CD4-positive, alpha-beta memory T cell (primary cell): ENCODE data around the gene SIN3A. TPM values are rescaled to one million over a fixed set of nuclear protein-coding genes. Genes with fewer than 3 reads are reported as not detected.
"Not testable (repeated sequence)": the region's sequence is repeated elsewhere in the genome, so short reads cannot be mapped to it uniquely, and the experiment has no call there.

ENCODE experiments used
- CTCF ChIA-PET: fragments of 350-600 bp; sonication (Branson Sonifier 250); formaldehyde crosslinking; loops from one replicate; lab custom pipeline; 2021; ENCODE audit warnings: inconsistent platforms; ENCODE audit not compliant: partially characterized antibody; lab: Charles Lee
- POLR2A ChIA-PET: fragments of 350-600 bp; sonication (Branson Sonifier 250); formaldehyde crosslinking; loops from one replicate; lab custom pipeline; 2021; ENCODE audit not compliant: partially characterized antibody; lab: Charles Lee
- DNase-seq, 5 donors: peaks; one replicate each; pipeline versions ENCODE4 v3.0.0 to v3.0.0-alpha.2; 2020 to 2022; ENCODE audit warnings: mixed read lengths in 1 of 5
- H3K27ac ChIP-seq: one replicate; pipeline ENCODE4 v1.7.0; 2013; ENCODE audit warnings: low read depth, low read length
- H3K27me3 ChIP-seq: 2 replicates; pipeline ENCODE4 v1.7.0; 2013; ENCODE audit warnings: mild to moderate bottlenecking, low read length, moderate library complexity; ENCODE audit not compliant: insufficient read depth
- H3K36me3 ChIP-seq: 2 replicates; pipeline ENCODE4 v1.7.0; 2013; ENCODE audit warnings: mild to moderate bottlenecking, low read length, moderate library complexity; ENCODE audit not compliant: insufficient read depth
- H3K4me1 ChIP-seq: 2 replicates; pipeline ENCODE4 v1.7.0; 2013; ENCODE audit warnings: mild to moderate bottlenecking, low read length, moderate library complexity; ENCODE audit not compliant: insufficient read depth
- H3K4me3 ChIP-seq, 2 donors: one replicate each; pipeline ENCODE4 v1.7.0; 2013; ENCODE audit warnings: low read length in 2 of 2, mild to moderate bottlenecking in 1 of 2
- H3K9me3 ChIP-seq, 2 donors: one replicate each; pipeline ENCODE4 v1.7.0; 2013; ENCODE audit warnings: low read length in 2 of 2, control low read depth in 1 of 2; ENCODE audit not compliant: control insufficient read depth in 1 of 2
- H3K27ac Mint-ChIP-seq, 7 donors: one replicate each; pipeline ENCODE4 v1.8.0; 2020 to 2021; ENCODE audit warnings: mixed read lengths in 7 of 7, mild to moderate bottlenecking in 6 of 7, inconsistent platforms in 3 of 7, moderate library complexity in 3 of 7
- H3K27me3 Mint-ChIP-seq, 2 donors: one replicate each; pipeline ENCODE4 v1.8.0; 2020 to 2021; ENCODE audit warnings: mixed read lengths in 2 of 2
- H3K36me3 Mint-ChIP-seq, 2 donors: one replicate each; pipeline ENCODE4 v1.8.0; 2020 to 2021; ENCODE audit warnings: mixed read lengths in 2 of 2, inconsistent platforms in 1 of 2, mild to moderate bottlenecking in 1 of 2
- H3K4me1 Mint-ChIP-seq, 4 donors: one replicate each; pipeline ENCODE4 v1.8.0; 2020 to 2021; ENCODE audit warnings: mixed read lengths in 4 of 4, mild to moderate bottlenecking in 1 of 4
- H3K4me3 Mint-ChIP-seq, 8 donors: one replicate each; pipeline ENCODE4 v1.8.0; 2020 to 2021; ENCODE audit warnings: mixed read lengths in 8 of 8, mild to moderate bottlenecking in 7 of 8, moderate library complexity in 6 of 8, inconsistent platforms in 3 of 8
- H3K9me3 Mint-ChIP-seq, 8 donors: one replicate each; pipeline ENCODE4 v1.8.0; 2020 to 2021; ENCODE audit warnings: mixed read lengths in 8 of 8, mild to moderate bottlenecking in 5 of 8, inconsistent platforms in 3 of 8, moderate library complexity in 1 of 8
- intact Hi-C: fragments of 100-400 bp; cut with micrococcal nuclease; formaldehyde crosslinking; loops from one replicate; pipeline ENCODE4 v1.15.1; 2023
- polyA plus RNA-seq, 2 donors: library from polyadenylated mRNA; unstranded; fragments of 300-500 nt; fragmentation: Illumina TruSeq; gene quantifications; one replicate each; pipeline ENCODE4 v1.2.3, GENCODE V29; 2021
- total RNA-seq, 2 experiments: library from RNA; stranded (reverse); gene quantifications; one replicate each; pipeline ENCODE4 v1.2.3, GENCODE V29; 2021

The SIN3A gene
- total and polyA plus RNA-seq, 4 experiments from 2014 or later, result 7.0 to 134 (median 77.1) TPM

DNA sequence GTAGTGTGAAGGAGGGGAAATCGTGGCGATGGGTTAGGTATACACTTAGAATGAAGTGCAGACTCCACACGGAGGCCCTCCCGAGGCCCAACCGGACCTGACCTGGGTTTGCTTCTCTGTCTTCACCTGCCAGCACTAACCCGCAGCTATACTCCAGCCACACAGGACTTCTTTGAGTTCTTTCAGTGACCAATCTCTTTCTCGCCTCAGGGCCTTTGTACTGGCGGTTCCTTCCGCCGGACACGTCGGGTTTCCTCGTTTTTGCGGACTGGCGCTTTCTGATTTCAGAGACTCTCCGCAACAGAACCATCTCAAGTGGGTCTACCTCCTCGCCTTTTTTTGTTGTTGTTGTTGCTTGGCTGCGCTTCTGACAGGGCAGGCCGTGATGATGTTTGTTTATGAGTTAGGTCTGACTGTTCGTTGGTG lies 104.7 kb downstream of the SIN3A start, which contains the start of gene NEIL1:
NEIL1 (plus strand) TSS at position 244 of the 426 bp plus-strand sequence. CDS start 1,867 bp downstream, outside the sequence.
- Histone ChIP-seq H3K9me3 (peaks cover 6 to 7% of the 10 kb centered on the region in 2 donors), H3K27me3 (no peaks in the 10 kb centered on the region), H3K36me3 (no peaks in the 10 kb centered on the region), H3K4me3 (peak within 1 kb of the TSS; percentile 30 to 72), H3K4me1 (peaks cover 36% of the 10 kb centered on the region), H3K27ac (peak within 1 kb of the TSS; percentile 58)
- Mint-ChIP-seq H3K4me3 (peak within 1 kb of the TSS; percentile 75 to 93 (median 86)), H3K4me1 (peaks cover 14 to 38% (median 26%) of the 10 kb centered on the region in 4 donors), H3K27me3 (no peaks in the 10 kb centered on the region), H3K27ac (peak within 1 kb of the TSS; percentile 84 to 94 (median 86)), H3K36me3 (peaks cover 3 to 9% of the 10 kb centered on the region in 2 donors), H3K9me3 (peaks cover 0 to 30% (median 9%) of the 10 kb centered on the region in 8 donors)
- CTCF ChIA-PET, result interaction anchor here (1.0 kb wide), 1 partner anchor 21 kb away, joined by 4 read pairs; the partner anchor contains the start of gene MAN2C1
- DNase-seq, result no peak
- POLR2A ChIA-PET, result interaction anchor here (0.8 to 10.1 kb wide), 9 partner anchors 9 to 731 kb away, joined by 3 to 148 read pairs (median 6); partner anchors contain the start of genes CLK3, COMMD4, MAN2C1 and PPCDC
- intact Hi-C loops, result no loop called here

- peaks cover 16% of the 10 kb centered on the region for H3K4me1 ChIP-seq
- POLR2A ChIA-PET, result interaction anchor here (2.1 kb wide), 1 partner anchor 24 kb away, joined by 5 read pairs; the partner anchor contains the start of gene MAN2C1
- H3K9me3 ChIP-seq, H3K27ac ChIP-seq, intact Hi-C loops, DNase-seq, H3K27me3 ChIP-seq, H3K4me3 ChIP-seq, H3K27me3 Mint-ChIP-seq, H3K4me3 Mint-ChIP-seq, H3K36me3 ChIP-seq, H3K9me3 Mint-ChIP-seq, CTCF ChIA-PET: not testable (repeated sequence)
- Mint-ChIP-seq H3K36me3 (peaks cover 5 to 19% of the 10 kb centered on the region in 2 donors), H3K27ac (peak overlapping the region in 1 of 7 donors; percentile 55), H3K4me1 (peaks cover 6 to 17% (median 11%) of the 10 kb centered on the region in 4 donors)
These were observed 107.5 kb downstream of the SIN3A start for GRCh38 chr15:75343953-75344352.

DNA sequence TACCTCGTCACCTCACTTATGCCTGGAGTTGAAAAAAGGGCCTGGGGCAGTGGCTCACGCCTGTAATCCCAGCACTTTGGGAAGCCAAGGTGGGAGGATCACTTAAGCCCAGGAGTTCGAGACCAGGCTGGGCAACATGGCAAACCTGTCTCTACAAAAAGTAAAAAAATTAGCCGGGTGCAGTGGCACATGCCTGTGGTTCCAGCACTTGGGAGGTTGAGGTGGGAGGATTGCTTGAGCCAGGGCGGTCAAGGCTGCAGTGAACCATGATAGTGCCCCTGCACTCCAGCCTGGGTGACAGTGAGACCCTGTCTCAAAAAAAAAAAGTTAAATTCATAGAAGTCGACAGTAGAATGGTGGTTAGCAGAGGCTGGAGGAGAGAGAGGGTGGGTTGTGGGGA lies 109.3 kb downstream of the SIN3A start:
- Mint-ChIP-seq H3K27ac (no peak overlapping the region), H3K36me3 (peaks cover 5 to 18% of the 10 kb centered on the region in 2 donors), H3K27me3 (no peaks in the 10 kb centered on the region), H3K4me3 (no peak overlapping the region), H3K9me3 (peaks cover 0 to 1% (median 0%) of the 10 kb centered on the region in 8 donors), H3K4me1 (peaks cover 6 to 15% (median 10%) of the 10 kb centered on the region in 4 donors)
- Histone ChIP-seq H3K36me3 (peaks cover 5% of the 10 kb centered on the region), H3K27ac (no peak overlapping the region), H3K4me1 (peaks cover 7% of the 10 kb centered on the region), H3K9me3 (no peaks in the 10 kb centered on the region), H3K4me3 (no peak overlapping the region), H3K27me3 (no peaks in the 10 kb centered on the region)
- ChIA-PET POLR2A (interaction anchor here (2.1 kb wide), 1 partner anchor 26 kb away, joined by 5 read pairs; the partner anchor contains the start of gene MAN2C1), CTCF (no interaction called here)
- DNase-seq, result no peak
- intact Hi-C loops, result no loop called here

GRCh38 chr15:75339531-75340240 lies 111.8 kb downstream of the SIN3A start:
- intact Hi-C loops, result no loop called here

DNA sequence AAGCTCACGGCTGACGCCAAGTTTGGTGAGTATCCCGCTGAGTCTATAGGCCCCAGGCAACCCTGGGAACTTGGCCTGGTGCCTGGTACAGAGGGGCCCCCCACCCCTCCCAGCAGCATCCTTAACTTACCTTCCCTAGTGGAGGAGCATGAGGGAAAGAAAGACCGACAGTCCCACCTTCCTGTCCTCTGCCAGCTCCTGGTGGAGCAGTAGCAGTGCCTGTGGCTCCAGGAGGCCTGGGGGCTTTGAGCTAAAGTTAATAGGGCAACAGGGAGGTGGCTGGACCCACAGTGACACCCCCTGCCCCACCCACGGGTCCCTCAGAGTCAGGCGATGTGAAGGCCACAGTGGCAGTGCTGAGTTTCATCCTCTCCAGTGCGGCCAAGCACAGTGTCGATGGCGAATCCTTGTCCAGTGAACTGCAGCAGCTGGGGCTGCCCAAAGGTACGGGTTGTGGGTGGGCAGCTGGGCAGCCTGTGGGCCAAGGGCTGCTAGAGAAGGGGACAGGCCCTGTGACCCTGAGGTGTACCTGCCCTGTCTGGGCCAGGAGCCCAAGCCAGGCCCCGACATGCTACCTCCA lies 112.7 kb downstream of the SIN3A start:
- H3K36me3 ChIP-seq, result peaks cover 5% of the 10 kb centered on the region
- H3K36me3 Mint-ChIP-seq, result peaks cover 5 to 18% of the 10 kb centered on the region in 2 donors
- peaks cover 9 to 26% (median 18%) of the 10 kb centered on the region in 4 donors for H3K4me1 Mint-ChIP-seq
- no peaks in the 10 kb centered on the region for H3K27me3 Mint-ChIP-seq
- no peaks in the 10 kb centered on the region for H3K9me3 Mint-ChIP-seq
- intact Hi-C loops, result no loop called here
- H3K9me3 ChIP-seq, result no peaks in the 10 kb centered on the region
- POLR2A ChIA-PET, result interaction anchor here (1.3 to 2.0 kb wide), 2 partner anchors 9 to 30 kb away, joined by 4 to 6 read pairs; partner anchors contain the start of gene MAN2C1
- no peak for DNase-seq
- H3K4me1 ChIP-seq, result peaks cover 15% of the 10 kb centered on the region
- no peak overlapping the region for H3K27ac ChIP-seq
- peak overlapping the region in 1 of 7 donors; percentile 4 for H3K27ac Mint-ChIP-seq
- no peak overlapping the region for H3K4me3 ChIP-seq
- no peak overlapping the region for H3K4me3 Mint-ChIP-seq
- no peaks in the 10 kb centered on the region for H3K27me3 ChIP-seq
- CTCF ChIA-PET, result no interaction called here

More at GRCh38 chr15:75339531-75340240, 111.8 kb downstream of the SIN3A start:
- Histone ChIP-seq H3K4me3 (no peak overlapping the region), H3K27me3 (no peaks in the 10 kb centered on the region), H3K27ac (no peak overlapping the region), H3K9me3 (no peaks in the 10 kb centered on the region), H3K4me1 (peaks cover 15% of the 10 kb centered on the region), H3K36me3 (peaks cover 5% of the 10 kb centered on the region)
- ChIA-PET POLR2A (interaction anchor here (1.3 to 2.0 kb wide), 2 partner anchors 8 to 29 kb away, joined by 4 to 6 read pairs; partner anchors contain the start of gene MAN2C1), CTCF (interaction anchor here (0.9 kb wide), 1 partner anchor 28 kb away, joined by 4 read pairs; no protein-coding TSS in a partner anchor)
- no peaks in the 10 kb centered on the region for H3K9me3 Mint-ChIP-seq
- no peak overlapping the region for H3K27ac Mint-ChIP-seq
- no peaks in the 10 kb centered on the region for H3K27me3 Mint-ChIP-seq
- peak overlapping the region in 2 of 8 donors; percentile 15 to 39 for H3K4me3 Mint-ChIP-seq
- peaks cover 5 to 18% of the 10 kb centered on the region in 2 donors for H3K36me3 Mint-ChIP-seq
- no peak for DNase-seq
- peaks cover 9 to 26% (median 18%) of the 10 kb centered on the region in 4 donors for H3K4me1 Mint-ChIP-seq

- no peaks in the 10 kb centered on the region for H3K9me3 Mint-ChIP-seq
- H3K27me3 Mint-ChIP-seq, result no peaks in the 10 kb centered on the region
- POLR2A ChIA-PET, result interaction anchor here (1.8 to 3.4 kb wide), 3 partner anchors 11 to 32 kb away, joined by 4 to 21 read pairs (median 11); partner anchors contain the start of genes MAN2C1 and NEIL1
- peaks cover 5 to 12% of the 10 kb centered on the region in 2 donors for H3K36me3 Mint-ChIP-seq
- peak within 1 kb of the TSS; percentile 81 to 92 (median 91) for H3K27ac Mint-ChIP-seq
- peak within 1 kb of the TSS; percentile 90 to 93 (median 92) for H3K4me3 Mint-ChIP-seq
- intact Hi-C loops, result no loop called here
- H3K27me3 ChIP-seq, result no peaks in the 10 kb centered on the region
- H3K4me1 ChIP-seq, result peaks cover 15% of the 10 kb centered on the region
- peak within 1 kb of the TSS; percentile 47 to 68 for H3K4me3 ChIP-seq
- no peaks in the 10 kb centered on the region for H3K9me3 ChIP-seq
- H3K36me3 ChIP-seq, result peaks cover 5% of the 10 kb centered on the region
- CTCF ChIA-PET, result interaction anchor here (1.2 to 2.4 kb wide), 2 partner anchors 10 to 32 kb away, joined by 4 to 12 read pairs; partner anchors contain the start of gene MAN2C1
- peaks cover 9 to 26% (median 18%) of the 10 kb centered on the region in 4 donors for H3K4me1 Mint-ChIP-seq
- peak; percentile 58 to 71 (median 63) for DNase-seq
- peak within 1 kb of the TSS; percentile 27 for H3K27ac ChIP-seq
These were observed 115.7 kb downstream of the SIN3A start, which contains the start of gene COMMD4 for GRCh38 chr15:75335705-75336355. Gene COMMD4, plus strand, starts transcription at chr15:75336063. Its CDS starts 27 bp downstream, at chr15:75336090.
